Measurements from ENCODE around the gene BANF2.

The BANF2 gene

DNA sequence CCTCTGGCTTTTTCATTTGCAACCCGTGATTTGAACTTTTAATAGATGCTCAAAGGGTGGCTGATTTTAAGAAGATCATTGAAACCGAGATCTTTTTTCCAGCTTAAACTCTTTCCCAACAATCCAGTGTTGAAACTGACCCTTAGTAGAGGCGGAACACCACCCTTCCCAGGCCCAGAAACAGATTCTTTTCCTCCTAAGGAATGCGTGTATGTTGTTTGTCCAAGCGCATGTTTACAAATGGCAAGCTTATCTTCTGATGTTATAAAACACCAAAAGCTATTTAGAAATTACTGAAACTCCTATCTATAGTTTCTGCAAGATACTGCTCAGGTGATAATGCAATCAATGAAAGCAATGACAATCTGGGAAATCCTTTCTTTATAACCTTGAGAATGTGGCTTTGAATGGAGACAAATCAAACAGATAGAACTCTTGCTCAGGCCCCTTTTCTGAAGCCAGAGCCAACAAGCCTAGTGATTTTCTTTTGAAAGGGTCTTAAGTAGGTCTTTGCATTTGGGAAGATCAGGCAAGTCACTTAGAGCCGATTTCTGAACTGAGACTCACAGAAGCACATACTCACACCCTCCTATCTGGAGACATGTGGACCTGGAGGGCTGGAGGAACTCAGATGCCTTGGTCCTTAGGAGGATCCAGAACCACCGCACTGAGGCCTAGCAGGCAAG lies 9.1 kb downstream of the BANF2 start:
- no peak overlapping the region for H3K4me3 ChIP-seq (ENCODE audit: low read depth, low read length)
- DNase-seq (ENCODE audit: low read depth) = no peak
- TF ChIP-seq POLR2A (IDR thresholded peaks at IDR 0.05; ENCODE audit: extremely low read depth, insufficient read length) (no peak), MYC (IDR thresholded peaks at IDR 0.05; ENCODE audit: low read depth, low read length) (no peak), CTCF (IDR thresholded peaks at IDR 0.05; ENCODE audit: low read depth, low read length) (no peak)
- TF ChIP-seq, protein P1, sequence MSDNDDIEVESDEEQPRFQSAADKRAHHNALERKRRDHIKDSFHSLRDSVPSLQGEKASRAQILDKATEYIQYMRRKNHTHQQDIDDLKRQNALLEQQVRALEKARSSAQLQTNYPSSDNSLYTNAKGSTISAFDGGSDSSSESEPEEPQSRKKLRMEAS (IDR thresholded peaks at IDR 0.05; ENCODE audit: low read depth, low read length) = no peak

GRCh38 chr20:17709361-17710293 lies 9.9 kb downstream of the BANF2 start:
- no peak for DNase-seq (ENCODE audit: low read depth)
- H3K4me3 ChIP-seq (ENCODE audit: low read depth, low read length) = no peak overlapping the region
- no peak for TF ChIP-seq POLR2A (IDR thresholded peaks at IDR 0.05; ENCODE audit: extremely low read depth, insufficient read length)
- TF ChIP-seq, protein P1 (IDR thresholded peaks at IDR 0.05; ENCODE audit: low read depth, low read length) = no peak
- no peak for TF ChIP-seq CTCF (IDR thresholded peaks at IDR 0.05; ENCODE audit: low read depth, low read length)
- TF ChIP-seq MYC (IDR thresholded peaks at IDR 0.05; ENCODE audit: low read depth, low read length) = no peak

DNA sequence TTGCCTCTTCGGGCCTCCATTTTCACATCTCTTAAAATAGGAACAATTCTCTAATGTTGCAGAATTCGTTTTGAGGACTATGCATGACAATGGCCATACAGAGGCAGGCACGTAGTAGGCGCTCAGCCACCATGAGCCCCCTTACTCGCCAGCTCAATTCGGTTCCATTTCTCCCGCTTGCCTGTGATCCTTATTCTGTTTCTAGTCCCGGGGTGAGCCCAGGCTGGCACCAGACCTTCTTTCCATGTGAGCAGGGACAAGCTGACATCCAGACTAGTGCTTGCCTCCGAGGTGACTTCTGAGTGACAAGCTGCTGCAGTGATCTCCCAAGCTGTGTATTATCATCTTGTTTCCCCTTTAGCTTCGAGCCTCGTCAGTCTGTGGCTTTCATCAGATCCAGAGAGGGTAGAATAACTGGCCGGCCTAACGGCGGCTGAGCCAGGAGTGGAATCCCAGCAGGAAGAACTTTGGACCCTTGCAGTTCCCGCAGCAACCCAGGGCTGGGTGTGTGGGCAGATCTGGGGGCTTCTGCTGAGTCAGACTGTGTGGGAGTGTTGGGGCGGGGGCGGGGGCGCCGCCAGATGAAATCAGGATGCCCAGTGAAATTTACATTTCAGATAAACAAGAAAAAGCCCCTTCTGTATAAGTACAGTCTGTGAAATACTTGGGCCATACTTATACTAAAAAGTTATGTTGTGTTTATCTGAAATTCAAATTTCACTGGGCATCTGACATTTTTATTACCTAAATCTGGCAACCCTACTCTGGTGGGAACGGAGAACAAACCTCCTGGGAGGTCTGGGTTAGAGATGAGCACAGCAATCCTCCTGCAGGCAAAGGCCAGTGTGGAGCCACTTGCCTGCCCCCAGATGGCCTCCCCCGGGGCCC lies 10.9 kb downstream of the BANF2 start:
- TF ChIP-seq, protein P1 (IDR thresholded peaks at IDR 0.05; ENCODE audit: low read depth, low read length) = no peak
- TF ChIP-seq POLR2A (IDR thresholded peaks at IDR 0.05; ENCODE audit: extremely low read depth, insufficient read length) (no peak), CTCF (IDR thresholded peaks at IDR 0.05; ENCODE audit: low read depth, low read length) (no peak), MYC (IDR thresholded peaks at IDR 0.05; ENCODE audit: low read depth, low read length) (no peak)
- H3K4me3 ChIP-seq (ENCODE audit: low read depth, low read length) = no peak overlapping the region
- peak; percentile 49 for DNase-seq (ENCODE audit: low read depth)

DNA sequence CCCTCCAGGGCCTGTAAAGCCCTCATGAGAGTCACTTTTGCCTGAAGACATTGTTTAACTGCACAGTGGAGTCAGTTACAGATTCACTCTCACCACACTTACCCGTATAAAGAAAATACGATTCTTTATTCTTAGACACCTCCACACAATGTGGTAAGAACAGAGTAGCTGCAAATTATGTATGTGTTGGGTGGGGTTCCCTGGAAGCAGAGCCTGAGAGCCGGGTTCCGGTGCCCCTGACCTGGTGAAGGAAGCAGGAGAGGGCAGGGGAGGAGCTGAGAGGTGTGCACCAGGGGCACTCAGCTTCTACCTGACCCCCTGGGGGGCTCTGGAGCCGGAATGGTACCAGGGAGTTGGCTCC lies 11.5 kb downstream of the BANF2 start:
- DNase-seq (ENCODE audit: low read depth) = no peak
- TF ChIP-seq, protein P1 (IDR thresholded peaks at IDR 0.05; ENCODE audit: low read depth, low read length) = no peak
- TF ChIP-seq POLR2A (IDR thresholded peaks at IDR 0.05; ENCODE audit: extremely low read depth, insufficient read length) (no peak), CTCF (IDR thresholded peaks at IDR 0.05; ENCODE audit: low read depth, low read length) (no peak), MYC (IDR thresholded peaks at IDR 0.05; ENCODE audit: low read depth, low read length) (no peak)
- H3K4me3 ChIP-seq (ENCODE audit: low read depth, low read length) = no peak overlapping the region

GRCh38 chr20:17712201-17712600 lies 12.4 kb downstream of the BANF2 start:
- no peak for DNase-seq (ENCODE audit: low read depth)
- no peak for TF ChIP-seq CTCF (IDR thresholded peaks at IDR 0.05; ENCODE audit: low read depth, low read length)
- TF ChIP-seq, protein P1 (IDR thresholded peaks at IDR 0.05; ENCODE audit: low read depth, low read length) = no peak
- TF ChIP-seq POLR2A (IDR thresholded peaks at IDR 0.05; ENCODE audit: extremely low read depth, insufficient read length) = no peak
- TF ChIP-seq MYC (IDR thresholded peaks at IDR 0.05; ENCODE audit: low read depth, low read length) = no peak
- no peak overlapping the region for H3K4me3 ChIP-seq (ENCODE audit: low read depth, low read length)
